Adrenal gland (tissue), 5 donors: ENCODE data around the gene PRAMEF8.
"Not testable (repeated sequence)": the region's sequence is repeated elsewhere in the genome, so short reads cannot be mapped to it uniquely, and the experiment has no call there.

Experiments
- POLR2A ChIP-seq, 2 donors: fragments of 450-650 bp; IDR thresholded peaks; one replicate each; pipeline ENCODE4 v1.6.1; 2017; ENCODE audit warnings: antibody characterized with exemption in 2 of 2, mild to moderate bottlenecking in 2 of 2, moderate library complexity in 1 of 2
- TF ChIP-seq, protein P1 (sequence below), 6 experiments: fragments of 450-650 bp in 4 of 6; fragments of 200-600 bp in 2 of 6; sonication (generic) in 1 of 6; IDR thresholded peaks; 1 replicate in 5 of 6; 2 replicates in 1 of 6; pipeline versions ENCODE4 v1.5.1 to v1.8.0; 2016 to 2021; ENCODE audit warnings: antibody characterized with exemption in 6 of 6, mild to moderate bottlenecking in 2 of 6, moderate library complexity in 1 of 6
- donor health status: DM: no; HTN: no; CAD: no.

DNA sequence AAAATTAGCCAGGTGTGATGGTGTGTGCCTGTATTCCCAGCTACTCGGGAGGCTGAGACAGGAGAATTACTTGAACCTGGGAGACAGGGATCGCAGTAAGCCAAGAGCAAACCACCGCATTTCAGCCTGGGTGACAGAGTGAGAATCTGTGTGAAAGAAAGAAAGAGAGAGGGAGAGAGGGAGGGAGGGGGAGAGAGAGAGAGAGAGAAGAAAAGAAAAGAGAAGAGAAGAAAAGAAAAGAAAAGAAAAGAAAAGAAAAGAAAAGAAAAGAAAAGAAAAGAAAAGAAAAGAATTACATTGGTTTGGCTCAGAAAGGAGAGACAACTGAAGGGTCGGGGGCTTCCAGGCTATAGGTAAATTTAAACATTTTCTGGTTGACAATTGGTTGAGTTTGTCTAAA, 45.3 kb downstream of the PRAMEF8 start:
- TF ChIP-seq, protein P1, sequence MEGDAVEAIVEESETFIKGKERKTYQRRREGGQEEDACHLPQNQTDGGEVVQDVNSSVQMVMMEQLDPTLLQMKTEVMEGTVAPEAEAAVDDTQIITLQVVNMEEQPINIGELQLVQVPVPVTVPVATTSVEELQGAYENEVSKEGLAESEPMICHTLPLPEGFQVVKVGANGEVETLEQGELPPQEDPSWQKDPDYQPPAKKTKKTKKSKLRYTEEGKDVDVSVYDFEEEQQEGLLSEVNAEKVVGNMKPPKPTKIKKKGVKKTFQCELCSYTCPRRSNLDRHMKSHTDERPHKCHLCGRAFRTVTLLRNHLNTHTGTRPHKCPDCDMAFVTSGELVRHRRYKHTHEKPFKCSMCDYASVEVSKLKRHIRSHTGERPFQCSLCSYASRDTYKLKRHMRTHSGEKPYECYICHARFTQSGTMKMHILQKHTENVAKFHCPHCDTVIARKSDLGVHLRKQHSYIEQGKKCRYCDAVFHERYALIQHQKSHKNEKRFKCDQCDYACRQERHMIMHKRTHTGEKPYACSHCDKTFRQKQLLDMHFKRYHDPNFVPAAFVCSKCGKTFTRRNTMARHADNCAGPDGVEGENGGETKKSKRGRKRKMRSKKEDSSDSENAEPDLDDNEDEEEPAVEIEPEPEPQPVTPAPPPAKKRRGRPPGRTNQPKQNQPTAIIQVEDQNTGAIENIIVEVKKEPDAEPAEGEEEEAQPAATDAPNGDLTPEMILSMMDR (IDR thresholded peaks at IDR 0.05) = not testable (repeated sequence)
- TF ChIP-seq POLR2A (IDR thresholded peaks at IDR 0.05) = not testable (repeated sequence)
